Right hindlimb (tissue), 1 donor: ENCODE measurements around the gene CS.
"Not testable (repeated sequence)": the region's sequence is repeated elsewhere in the genome, so short reads cannot be mapped to it uniquely, and the experiment has no call there.

Experiments used
- DNase-seq: peaks from one replicate; pipeline ENCODE4 v3.0.0-alpha.2; 2018

CS gene

GRCh38 chr12:56299853-56300643 is at the start of gene CS:
Gene CS (minus strand): TSS chr12:56300330. CDS start chr12:56300201, 129 bp downstream.
- DNase-seq: peak; percentile 98

DNA sequence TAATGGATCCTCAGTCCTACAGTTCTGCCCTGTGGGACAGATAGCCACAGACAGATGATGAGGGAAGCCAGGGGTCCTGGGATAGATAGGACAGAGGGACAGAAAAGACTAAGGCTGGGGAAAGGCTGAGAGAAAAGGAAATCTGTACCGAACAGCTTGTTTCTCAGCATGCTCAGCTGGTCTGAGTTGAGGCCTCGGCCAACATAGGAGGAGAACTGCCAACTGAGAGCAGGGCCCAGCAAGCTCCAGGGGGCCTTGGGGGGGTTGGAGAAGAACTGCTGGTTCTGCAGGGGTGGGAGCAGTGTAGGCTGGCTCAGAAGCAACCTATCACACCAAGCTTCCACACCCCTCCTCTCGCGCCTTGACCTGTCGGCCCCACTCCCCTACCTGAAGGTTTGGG is 48.6 kb upstream of the CS start:
- no peak for DNase-seq

- not testable (repeated sequence) for DNase-seq
Observed at GRCh38 chr12:56347255-56347654, 47.1 kb upstream of the CS start.

- DNase-seq: no peak
Observed at GRCh38 chr12:56346675-56347074, 46.5 kb upstream of the CS start.

DNA sequence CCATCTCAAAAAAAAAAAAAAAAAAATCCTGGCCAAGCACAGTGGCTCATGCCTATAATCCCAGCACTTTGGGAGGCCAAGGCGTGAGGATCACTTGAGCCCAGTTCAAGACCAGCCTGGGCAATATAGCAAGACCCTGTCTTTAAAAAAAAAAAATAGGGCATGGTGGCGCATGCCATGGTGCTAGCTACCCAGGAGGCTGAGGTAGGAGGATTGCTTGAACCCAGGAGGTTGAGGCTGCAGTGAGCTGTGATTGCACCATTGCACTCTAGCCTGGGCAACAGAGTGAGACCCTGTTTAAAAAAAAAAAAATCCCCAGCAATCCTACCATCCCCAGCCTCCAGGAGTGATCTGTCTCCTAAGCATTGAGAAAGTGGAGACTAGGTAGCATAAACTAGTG is 42.2 kb upstream of the CS start:
- DNase-seq: not testable (repeated sequence)

DNA sequence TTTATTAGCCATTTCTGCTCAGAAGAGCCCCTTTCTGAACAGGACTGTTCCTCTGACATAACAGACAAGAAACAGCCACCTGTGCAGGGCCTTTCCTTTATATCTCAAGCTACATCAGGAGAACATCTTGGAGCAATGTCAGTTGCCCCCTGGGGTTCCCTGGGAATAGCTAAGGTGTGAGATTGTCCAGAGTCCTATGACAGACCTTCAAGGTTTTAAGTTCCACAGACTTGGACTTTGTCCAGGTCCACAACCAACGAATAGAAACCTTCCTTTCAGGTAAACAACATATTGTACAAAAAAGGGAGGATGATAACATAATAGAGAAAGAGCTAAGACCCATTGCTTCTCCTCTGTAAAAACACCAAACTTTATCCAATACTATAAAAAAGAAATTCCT is 41.5 kb upstream of the CS start:
- no peak for DNase-seq

DNA sequence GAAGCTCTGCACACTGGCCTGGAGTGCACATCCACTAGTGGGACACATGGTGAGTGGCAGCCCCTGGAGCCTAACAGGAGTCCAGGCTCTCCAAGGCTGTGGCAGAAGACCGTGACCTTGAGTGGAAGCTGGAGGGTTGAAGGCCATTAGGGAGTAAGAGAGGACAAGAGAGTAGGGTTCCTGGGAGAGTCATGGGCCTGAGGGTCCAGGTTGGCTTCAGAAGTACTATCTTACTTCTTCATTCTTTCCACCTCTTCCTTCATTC is 39.0 kb upstream of the CS start:
- no peak for DNase-seq

- no peak for DNase-seq
Observed at GRCh38 chr12:56338308-56339157, 38.4 kb upstream of the CS start, which contains the start of gene IL23A. Gene IL23A (plus strand): TSS chr12:56338884. CDS start chr12:56339045, 161 bp downstream.

GRCh38 chr12:56337753-56338251 is 37.7 kb upstream of the CS start:
- no peak for DNase-seq

DNA sequence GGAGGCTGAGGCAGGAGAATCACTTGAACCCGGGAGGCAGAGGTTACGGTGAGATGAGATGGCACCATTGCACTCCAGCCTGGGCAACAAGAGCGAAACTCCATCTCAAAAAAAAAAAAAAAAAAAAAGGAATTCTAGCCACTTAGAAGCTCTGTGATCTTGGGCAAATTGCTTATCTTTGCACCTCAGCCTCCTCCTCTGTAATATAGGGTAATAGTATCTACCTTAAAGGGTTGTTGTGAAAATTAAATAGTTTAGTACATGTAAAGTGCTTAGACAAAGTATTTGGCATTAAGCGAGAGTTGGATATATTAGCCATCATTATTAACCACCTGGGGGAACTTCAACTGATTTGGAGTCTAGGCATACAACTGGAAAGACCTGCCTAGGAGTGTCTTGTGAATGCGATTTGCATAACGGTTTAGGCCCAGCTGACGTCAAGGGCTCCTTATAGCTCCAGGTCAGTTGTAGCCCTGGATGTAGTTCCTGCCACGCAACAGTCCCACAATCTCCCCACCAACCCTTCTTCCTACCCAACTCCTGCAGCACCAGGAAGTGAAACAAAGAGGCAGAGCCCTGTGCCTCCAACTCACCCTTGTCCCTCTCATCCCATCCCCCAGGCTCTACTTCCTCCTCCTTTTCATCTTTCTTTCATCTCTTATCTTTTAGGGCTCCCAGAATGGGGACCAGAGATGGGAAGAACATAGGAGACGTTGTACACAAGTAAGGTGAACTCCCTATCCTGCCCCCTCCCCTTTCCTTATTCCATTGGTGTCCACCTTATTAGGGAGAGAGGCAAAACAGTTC is 36.4 kb upstream of the CS start:
- no peak for DNase-seq

DNA sequence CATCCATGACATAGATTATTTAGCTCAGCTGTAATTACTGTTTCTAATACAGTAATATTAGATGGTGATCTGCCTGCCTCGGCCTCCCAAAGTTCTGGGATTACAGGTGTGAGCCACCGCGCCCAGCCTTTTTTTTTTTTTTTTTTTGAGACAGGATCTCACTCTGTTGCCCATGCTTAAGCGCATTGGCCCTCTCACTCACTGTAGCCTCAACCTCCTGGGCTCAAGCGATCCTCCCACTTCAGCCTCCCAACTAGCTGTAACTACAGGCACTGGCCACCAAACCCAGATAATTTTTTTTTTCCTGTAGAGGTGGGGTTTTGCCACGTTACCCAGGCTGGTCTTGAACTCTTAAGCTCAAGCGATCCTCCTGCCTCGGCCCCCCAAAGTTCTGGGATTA is 35.4 kb upstream of the CS start:
- not testable (repeated sequence) for DNase-seq

- DNase-seq: no peak
Observed at GRCh38 chr12:56334490-56334793, 34.3 kb upstream of the CS start.

DNA sequence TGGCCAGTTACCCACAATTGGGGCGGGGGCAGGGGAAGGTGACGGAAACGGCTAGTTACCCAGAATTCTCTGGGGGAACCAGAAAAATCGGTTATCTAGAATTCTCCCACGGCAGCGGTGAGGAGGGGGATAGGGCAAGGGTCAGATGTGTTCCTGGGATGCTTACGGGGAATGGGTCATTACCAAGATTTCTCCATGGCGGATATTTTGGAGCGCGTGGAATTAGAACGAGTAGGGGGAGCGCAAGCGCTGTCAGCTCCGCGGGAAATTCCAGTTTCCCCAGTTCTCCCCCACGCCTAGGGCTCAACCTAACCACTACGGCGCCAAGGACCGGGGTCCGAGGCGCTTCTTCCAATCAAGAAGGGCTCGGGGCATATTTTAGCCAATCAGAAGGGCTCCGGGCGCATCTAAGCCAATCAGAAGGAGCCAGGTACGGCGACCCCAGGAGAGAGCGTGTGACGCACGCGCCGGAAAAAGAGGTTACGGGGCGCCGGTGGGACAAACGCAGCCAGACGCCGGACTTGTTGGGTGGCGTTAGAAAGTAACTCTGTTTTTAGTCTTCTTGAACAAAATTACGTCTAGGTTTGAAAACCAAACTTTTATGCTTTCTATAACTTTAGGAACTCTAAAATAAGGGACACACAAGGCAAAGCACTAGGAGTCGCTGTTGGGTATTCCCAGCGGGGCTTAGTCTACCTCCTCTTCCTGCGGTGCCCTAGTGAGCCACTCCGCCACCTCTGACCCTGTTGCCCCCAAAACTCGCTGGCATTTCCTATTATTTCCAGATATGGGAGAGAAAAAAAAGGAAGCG is 33.8 kb upstream of the CS start, which contains the start of gene PAN2:
Gene PAN2, minus strand, starts transcription at position 322 of the 811 bp plus-strand sequence. CDS start 906 bp downstream, outside the sequence.
- peak; percentile 97 for DNase-seq

DNA sequence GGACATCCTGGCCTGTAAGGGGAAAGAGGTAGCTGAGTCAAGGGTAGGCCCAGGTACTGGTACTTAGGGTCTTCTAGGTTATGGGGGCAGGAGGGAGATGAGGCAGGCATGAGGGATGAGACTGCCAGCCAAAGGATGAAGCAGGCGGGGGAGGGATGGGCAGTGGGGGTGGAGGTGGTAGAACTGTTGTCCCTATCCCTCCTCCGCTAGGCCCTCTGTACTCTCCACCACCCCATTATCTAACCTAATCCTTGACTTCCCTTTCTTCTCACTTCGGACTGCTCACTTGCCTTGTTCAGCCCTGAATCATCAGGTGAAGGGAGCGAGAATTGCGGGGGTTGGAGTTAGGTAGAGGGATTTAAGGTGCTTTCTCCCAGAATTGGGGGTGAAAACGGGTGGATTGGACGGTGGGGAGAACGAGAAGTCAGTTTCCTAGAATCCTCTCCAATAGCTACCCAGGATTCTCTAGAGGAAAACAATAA is 33.1 kb upstream of the CS start:
- DNase-seq: no peak

- no peak for DNase-seq
Observed at GRCh38 chr12:56332512-56333196, 32.5 kb upstream of the CS start.

GRCh38 chr12:56330936-56331490 is 30.9 kb upstream of the CS start:
- DNase-seq: no peak

GRCh38 chr12:56326533-56326932 is 26.4 kb upstream of the CS start:
- DNase-seq: no peak

DNA sequence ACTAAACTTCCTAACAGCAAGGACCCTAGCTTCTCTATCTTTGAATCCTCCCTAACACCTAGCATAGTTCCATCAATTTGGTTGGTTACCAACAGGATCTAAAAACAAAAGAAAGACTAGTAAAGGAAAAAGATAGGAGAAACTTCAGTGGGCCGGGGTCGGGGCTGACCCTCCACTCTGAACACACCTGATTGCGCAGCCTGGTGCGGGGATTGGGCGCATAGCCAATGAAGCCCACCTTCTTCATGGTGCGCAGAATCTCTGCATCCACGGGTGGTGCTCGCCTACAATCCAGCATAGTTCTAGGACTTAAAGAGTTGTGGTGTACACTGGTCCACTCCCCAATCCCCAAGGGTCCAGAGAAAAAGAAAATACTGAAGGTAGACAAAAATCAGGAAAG is 26.0 kb upstream of the CS start:
- DNase-seq: no peak

DNA sequence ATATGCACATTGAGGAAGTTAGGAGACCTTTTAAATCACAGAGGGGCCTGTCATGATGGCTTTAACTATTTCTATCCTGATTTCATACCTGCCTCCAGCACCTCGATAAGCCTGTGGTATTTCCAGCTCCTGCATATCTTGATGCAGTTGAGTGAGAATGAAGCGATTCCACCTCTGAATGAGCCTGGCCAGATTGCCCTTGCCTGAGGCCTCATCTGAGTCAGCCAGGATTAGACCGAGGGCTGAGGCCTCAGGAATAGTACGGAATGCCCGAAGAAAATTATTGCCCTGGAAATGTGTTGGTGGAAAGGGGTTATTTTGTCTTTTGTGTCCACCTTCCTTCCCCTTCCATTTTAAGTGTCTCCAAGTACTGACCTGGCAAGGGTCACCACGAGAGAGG is 24.1 kb upstream of the CS start:
- no peak for DNase-seq

- not testable (repeated sequence) for DNase-seq
Observed at GRCh38 chr12:56321610-56322009, 21.5 kb upstream of the CS start.

DNA sequence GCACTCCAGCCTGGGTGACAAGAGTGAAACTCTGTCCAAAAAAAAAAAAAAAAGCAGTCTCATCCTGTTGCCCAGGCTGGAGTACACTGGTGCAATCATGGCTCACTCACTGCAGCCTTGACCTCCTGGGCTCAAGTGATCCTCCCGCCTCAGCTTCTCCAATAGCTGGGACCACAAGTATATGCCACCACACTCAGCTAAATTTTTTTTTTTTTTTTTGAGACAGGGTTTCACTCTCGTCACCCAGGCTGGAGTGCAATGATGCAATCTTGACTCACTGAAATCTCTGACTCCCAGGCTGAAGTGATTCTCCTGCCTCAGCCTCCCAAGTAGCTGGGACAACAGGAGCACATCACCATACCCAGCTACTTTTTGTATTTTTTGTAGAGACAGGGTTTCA is 20.9 kb upstream of the CS start:
- DNase-seq: no peak
